ENCODE measurements around the gene AFG1L. TPM values are rescaled to one million over a fixed set of nuclear protein-coding genes. Genes with fewer than 3 reads are reported as not detected.

Gene AFG1L
- total and polyA plus RNA-seq, 2 experiments from 2014 or later, result 4.1 to 8.7 TPM

DNA sequence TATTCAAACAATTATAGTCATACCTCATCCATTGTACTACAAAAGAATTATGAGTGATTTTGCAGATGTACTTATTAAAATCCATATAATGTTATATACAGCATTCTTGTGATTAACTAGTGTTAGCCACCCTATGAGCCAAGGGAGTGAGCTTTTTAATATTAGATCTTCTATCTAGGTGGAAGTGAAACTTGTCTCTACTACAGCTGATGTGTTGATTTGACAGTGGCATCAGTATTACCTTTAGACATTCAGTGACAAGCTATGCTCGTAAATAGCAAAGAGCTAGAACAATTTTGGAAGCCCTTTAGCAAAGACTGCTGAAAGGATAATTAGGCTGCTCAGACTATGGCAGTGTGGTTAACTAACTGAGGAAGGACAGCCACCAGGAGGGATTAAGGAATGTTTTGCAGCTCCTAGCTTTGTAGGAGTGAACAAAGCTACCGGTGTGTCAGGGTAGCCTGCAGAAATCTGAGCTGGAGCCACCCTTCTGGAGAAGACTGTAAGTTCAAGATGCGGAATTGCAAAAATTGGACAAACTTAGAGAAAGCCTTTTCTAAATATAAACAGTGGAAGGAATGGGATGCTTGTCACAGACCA, 73.7 kb downstream of the AFG1L start (continued):
- TF ChIP-seq, protein P1, sequence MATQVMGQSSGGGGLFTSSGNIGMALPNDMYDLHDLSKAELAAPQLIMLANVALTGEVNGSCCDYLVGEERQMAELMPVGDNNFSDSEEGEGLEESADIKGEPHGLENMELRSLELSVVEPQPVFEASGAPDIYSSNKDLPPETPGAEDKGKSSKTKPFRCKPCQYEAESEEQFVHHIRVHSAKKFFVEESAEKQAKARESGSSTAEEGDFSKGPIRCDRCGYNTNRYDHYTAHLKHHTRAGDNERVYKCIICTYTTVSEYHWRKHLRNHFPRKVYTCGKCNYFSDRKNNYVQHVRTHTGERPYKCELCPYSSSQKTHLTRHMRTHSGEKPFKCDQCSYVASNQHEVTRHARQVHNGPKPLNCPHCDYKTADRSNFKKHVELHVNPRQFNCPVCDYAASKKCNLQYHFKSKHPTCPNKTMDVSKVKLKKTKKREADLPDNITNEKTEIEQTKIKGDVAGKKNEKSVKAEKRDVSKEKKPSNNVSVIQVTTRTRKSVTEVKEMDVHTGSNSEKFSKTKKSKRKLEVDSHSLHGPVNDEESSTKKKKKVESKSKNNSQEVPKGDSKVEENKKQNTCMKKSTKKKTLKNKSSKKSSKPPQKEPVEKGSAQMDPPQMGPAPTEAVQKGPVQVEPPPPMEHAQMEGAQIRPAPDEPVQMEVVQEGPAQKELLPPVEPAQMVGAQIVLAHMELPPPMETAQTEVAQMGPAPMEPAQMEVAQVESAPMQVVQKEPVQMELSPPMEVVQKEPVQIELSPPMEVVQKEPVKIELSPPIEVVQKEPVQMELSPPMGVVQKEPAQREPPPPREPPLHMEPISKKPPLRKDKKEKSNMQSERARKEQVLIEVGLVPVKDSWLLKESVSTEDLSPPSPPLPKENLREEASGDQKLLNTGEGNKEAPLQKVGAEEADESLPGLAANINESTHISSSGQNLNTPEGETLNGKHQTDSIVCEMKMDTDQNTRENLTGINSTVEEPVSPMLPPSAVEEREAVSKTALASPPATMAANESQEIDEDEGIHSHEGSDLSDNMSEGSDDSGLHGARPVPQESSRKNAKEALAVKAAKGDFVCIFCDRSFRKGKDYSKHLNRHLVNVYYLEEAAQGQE (IDR thresholded peaks at IDR 0.05; ENCODE audit: unreplicated experiment), result no peak

DNA sequence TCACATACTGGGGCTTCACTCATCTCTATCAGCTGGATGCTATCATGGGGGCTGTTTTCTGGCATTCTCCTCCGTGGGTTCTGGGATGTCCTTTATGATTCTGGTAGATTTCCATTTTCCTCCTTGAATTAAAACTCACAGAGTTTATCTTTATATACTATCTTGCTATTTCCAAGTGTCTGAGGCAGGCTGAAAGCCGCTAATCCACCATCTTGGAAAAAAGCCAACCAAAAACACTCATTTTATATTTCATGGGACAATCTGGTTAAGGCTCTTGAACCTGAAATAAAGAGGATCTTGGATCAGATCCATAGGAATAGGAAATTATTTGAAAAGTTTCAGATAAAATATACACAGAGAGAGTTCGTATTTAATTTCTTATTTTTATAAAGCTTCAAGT, 86.0 kb downstream of the AFG1L start:
- DNase-seq (ENCODE audit: low spot score) (no peak), ATAC-seq (no peak)
- Mint-ChIP-seq H3K36me3 (ENCODE audit: low read depth) (peaks cover 3% of the 10 kb centered on the region; the same call in 2 of the 3 replicates), H3K9me3 (peaks cover 9% of the 10 kb centered on the region), H3K27me3 (ENCODE audit: insufficient read depth, low read depth, poor library complexity) (no peaks in the 10 kb centered on the region), H3K4me1 (no peaks in the 10 kb centered on the region), H3K4me3 (no peak overlapping the region), H3K27ac (no peak overlapping the region; the same call in 1 of the 2 replicates)
- no peaks in the 10 kb centered on the region for H3K4me1 ChIP-seq (ENCODE audit: insufficient read depth)
- no peak overlapping the region for H2AFZ ChIP-seq
- no peaks in the 10 kb centered on the region for H3K79me2 ChIP-seq (replicated peaks; ENCODE audit: insufficient read depth)
- H3K27me3 ChIP-seq (ENCODE audit: insufficient read depth), result no peaks in the 10 kb centered on the region
- no peak overlapping the region for H3K4me3 ChIP-seq
- no peaks in the 10 kb centered on the region for H4K20me1 ChIP-seq (replicated peaks; ENCODE audit: insufficient read depth)
- no peak overlapping the region for H3K27ac ChIP-seq (ENCODE audit: low read depth)
- H3K9me2 ChIP-seq (ENCODE audit: insufficient read depth), result no peaks in the 10 kb centered on the region
- H3K36me3 ChIP-seq (ENCODE audit: insufficient read depth), result no peaks in the 10 kb centered on the region
- H3F3A ChIP-seq (replicated peaks; ENCODE audit: low read depth), result no peaks in the 10 kb centered on the region
- H3K4me2 ChIP-seq, result no peak overlapping the region
- TF ChIP-seq, protein P2, sequence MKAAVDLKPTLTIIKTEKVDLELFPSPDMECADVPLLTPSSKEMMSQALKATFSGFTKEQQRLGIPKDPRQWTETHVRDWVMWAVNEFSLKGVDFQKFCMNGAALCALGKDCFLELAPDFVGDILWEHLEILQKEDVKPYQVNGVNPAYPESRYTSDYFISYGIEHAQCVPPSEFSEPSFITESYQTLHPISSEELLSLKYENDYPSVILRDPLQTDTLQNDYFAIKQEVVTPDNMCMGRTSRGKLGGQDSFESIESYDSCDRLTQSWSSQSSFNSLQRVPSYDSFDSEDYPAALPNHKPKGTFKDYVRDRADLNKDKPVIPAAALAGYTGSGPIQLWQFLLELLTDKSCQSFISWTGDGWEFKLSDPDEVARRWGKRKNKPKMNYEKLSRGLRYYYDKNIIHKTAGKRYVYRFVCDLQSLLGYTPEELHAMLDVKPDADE (IDR thresholded peaks at IDR 0.05), result no peak
- TF ChIP-seq NANOG (IDR thresholded peaks at IDR 0.05; ENCODE audit: borderline replicate concordance), result no peak
- TF ChIP-seq, protein P3, sequence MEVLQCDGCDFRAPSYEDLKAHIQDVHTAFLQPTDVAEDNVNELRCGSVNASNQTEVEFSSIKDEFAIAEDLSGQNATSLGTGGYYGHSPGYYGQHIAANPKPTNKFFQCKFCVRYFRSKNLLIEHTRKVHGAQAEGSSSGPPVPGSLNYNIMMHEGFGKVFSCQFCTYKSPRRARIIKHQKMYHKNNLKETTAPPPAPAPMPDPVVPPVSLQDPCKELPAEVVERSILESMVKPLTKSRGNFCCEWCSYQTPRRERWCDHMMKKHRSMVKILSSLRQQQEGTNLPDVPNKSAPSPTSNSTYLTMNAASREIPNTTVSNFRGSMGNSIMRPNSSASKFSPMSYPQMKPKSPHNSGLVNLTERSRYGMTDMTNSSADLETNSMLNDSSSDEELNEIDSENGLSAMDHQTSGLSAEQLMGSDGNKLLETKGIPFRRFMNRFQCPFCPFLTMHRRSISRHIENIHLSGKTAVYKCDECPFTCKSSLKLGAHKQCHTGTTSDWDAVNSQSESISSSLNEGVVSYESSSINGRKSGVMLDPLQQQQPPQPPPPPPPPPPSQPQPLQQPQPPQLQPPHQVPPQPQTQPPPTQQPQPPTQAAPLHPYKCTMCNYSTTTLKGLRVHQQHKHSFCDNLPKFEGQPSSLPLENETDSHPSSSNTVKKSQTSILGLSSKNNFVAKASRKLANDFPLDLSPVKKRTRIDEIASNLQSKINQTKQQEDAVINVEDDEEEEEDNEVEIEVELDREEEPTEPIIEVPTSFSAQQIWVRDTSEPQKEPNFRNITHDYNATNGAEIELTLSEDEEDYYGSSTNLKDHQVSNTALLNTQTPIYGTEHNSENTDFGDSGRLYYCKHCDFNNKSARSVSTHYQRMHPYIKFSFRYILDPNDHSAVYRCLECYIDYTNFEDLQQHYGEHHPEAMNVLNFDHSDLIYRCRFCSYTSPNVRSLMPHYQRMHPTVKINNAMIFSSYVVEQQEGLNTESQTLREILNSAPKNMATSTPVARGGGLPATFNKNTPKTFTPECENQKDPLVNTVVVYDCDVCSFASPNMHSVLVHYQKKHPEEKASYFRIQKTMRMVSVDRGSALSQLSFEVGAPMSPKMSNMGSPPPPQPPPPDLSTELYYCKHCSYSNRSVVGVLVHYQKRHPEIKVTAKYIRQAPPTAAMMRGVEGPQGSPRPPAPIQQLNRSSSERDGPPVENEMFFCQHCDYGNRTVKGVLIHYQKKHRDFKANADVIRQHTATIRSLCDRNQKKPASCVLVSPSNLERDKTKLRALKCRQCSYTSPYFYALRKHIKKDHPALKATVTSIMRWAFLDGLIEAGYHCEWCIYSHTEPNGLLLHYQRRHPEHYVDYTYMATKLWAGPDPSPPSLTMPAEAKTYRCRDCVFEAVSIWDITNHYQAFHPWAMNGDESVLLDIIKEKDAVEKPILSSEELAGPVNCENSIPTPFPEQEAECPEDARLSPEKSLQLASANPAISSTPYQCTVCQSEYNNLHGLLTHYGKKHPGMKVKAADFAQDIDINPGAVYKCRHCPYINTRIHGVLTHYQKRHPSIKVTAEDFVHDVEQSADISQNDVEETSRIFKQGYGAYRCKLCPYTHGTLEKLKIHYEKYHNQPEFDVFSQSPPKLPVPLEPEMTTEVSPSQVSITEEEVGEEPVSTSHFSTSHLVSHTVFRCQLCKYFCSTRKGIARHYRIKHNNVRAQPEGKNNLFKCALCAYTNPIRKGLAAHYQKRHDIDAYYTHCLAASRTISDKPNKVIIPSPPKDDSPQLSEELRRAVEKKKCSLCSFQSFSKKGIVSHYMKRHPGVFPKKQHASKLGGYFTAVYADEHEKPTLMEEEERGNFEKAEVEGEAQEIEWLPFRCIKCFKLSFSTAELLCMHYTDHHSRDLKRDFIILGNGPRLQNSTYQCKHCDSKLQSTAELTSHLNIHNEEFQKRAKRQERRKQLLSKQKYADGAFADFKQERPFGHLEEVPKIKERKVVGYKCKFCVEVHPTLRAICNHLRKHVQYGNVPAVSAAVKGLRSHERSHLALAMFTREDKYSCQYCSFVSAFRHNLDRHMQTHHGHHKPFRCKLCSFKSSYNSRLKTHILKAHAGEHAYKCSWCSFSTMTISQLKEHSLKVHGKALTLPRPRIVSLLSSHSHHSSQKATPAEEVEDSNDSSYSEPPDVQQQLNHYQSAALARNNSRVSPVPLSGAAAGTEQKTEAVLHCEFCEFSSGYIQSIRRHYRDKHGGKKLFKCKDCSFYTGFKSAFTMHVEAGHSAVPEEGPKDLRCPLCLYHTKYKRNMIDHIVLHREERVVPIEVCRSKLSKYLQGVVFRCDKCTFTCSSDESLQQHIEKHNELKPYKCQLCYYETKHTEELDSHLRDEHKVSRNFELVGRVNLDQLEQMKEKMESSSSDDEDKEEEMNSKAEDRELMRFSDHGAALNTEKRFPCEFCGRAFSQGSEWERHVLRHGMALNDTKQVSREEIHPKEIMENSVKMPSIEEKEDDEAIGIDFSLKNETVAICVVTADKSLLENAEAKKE (CRISPR knock-in tag; IDR thresholded peaks at IDR 0.05), result no peak
- TF ChIP-seq ZNF114 (CRISPR knock-in tag; IDR thresholded peaks at IDR 0.05), result no peak
- no peak for TF ChIP-seq POLR2AphosphoS5 (IDR thresholded peaks at IDR 0.05; ENCODE audit: low read depth)
- no peak for TF ChIP-seq CREB1 (CRISPR knock-in tag; IDR thresholded peaks at IDR 0.05; ENCODE audit: low read depth)
- TF ChIP-seq STAT1 (IDR thresholded peaks at IDR 0.05; ENCODE audit: unreplicated experiment), result no peak

Data from GM23338 (cell line).